HepG2 (cell line): ENCODE measurements around the gene FBXO9. TPM values are rescaled to one million over a fixed set of nuclear protein-coding genes. Genes with fewer than 3 reads are reported as not detected.
A peak's percentile ranks its signal among the peaks of the same experiment; 100 is the strongest.

Experiments used
- DNMT1 ChIP-seq: sonication (generic); formaldehyde crosslinking; IDR thresholded peaks from 2 replicates; pipeline ENCODE4 v1.5.1; 2020; ENCODE audit warnings: mild to moderate bottlenecking, missing genetic modification reagents
- GPN1 ChIP-seq: sonication (generic); formaldehyde crosslinking; IDR thresholded peaks from 2 replicates; pipeline ENCODE4 v1.5.1; 2020; ENCODE audit warnings: missing genetic modification reagents, borderline replicate concordance
- KDM2A ChIP-seq: sonication (generic); formaldehyde crosslinking; IDR thresholded peaks from 2 replicates; pipeline ENCODE4 v1.4.0; 2020; ENCODE audit warnings: low read depth, missing genetic modification reagents, borderline replicate concordance
- MBD4 ChIP-seq: IDR thresholded peaks from 2 replicates; pipeline ENCODE4 v1.6.1; 2012; ENCODE audit warnings: low read length, inconsistent platforms, borderline replicate concordance
- NKX3-1 ChIP-seq: sonication (generic); formaldehyde crosslinking; IDR thresholded peaks from 2 replicates; pipeline ENCODE4 v1.5.0; 2020; ENCODE audit warnings: missing genetic modification reagents
- POGZ ChIP-seq: sonication (generic); formaldehyde crosslinking; IDR thresholded peaks from 2 replicates; pipeline ENCODE4 v1.4.0; 2020; ENCODE audit warnings: mild to moderate bottlenecking, missing genetic modification reagents
- PTBP1 ChIP-seq: fragments of 200-400 bp; formaldehyde crosslinking; IDR thresholded peaks from 2 replicates; pipeline ENCODE4 v1.6.1; 2018; ENCODE audit warnings: low read length, low read depth; ENCODE audit not compliant: poor library complexity, severe bottlenecking
- RBAK ChIP-seq: sonication (generic); formaldehyde crosslinking; IDR thresholded peaks from 2 replicates; pipeline ENCODE4 v1.5.1; 2020; ENCODE audit warnings: mild to moderate bottlenecking, missing genetic modification reagents
- REPIN1 ChIP-seq: sonication (generic); formaldehyde crosslinking; IDR thresholded peaks from 2 replicates; pipeline ENCODE4 v1.8.0; 2022; ENCODE audit warnings: missing genetic modification reagents, low read depth, mild to moderate bottlenecking, borderline replicate concordance
- REXO4 ChIP-seq: sonication (generic); formaldehyde crosslinking; IDR thresholded peaks from 2 replicates; pipeline ENCODE4 v1.8.0; 2022; ENCODE audit warnings: missing genetic modification reagents, mild to moderate bottlenecking, borderline replicate concordance
- SIX4 ChIP-seq: sonication (generic); formaldehyde crosslinking; IDR thresholded peaks from 2 replicates; pipeline ENCODE4 v1.4.0; 2020; ENCODE audit warnings: missing genetic modification reagents
- U2AF2 ChIP-seq: fragments of 200-400 bp; formaldehyde crosslinking; IDR thresholded peaks from 2 replicates; pipeline ENCODE4 v1.6.1; 2017; ENCODE audit warnings: low read depth, mild to moderate bottlenecking, low read length
- ZFX ChIP-seq: sonication (generic); formaldehyde crosslinking; IDR thresholded peaks from 2 replicates; pipeline ENCODE4 v1.4.0; 2020; ENCODE audit warnings: mild to moderate bottlenecking, low read depth, missing genetic modification reagents, moderate library complexity
- ZFYVE20 ChIP-seq: sonication (generic); formaldehyde crosslinking; IDR thresholded peaks from 2 replicates; pipeline ENCODE4 v1.8.0; 2023; ENCODE audit warnings: low read depth, mild to moderate bottlenecking, moderate library complexity, missing genetic modification reagents, borderline replicate concordance
- ZNF33A ChIP-seq: sonication (generic); formaldehyde crosslinking; IDR thresholded peaks from 2 replicates; pipeline ENCODE4 v1.5.1; 2020; ENCODE audit warnings: missing genetic modification reagents, mild to moderate bottlenecking, moderate library complexity, borderline replicate concordance
- ZNF780A ChIP-seq: sonication (generic); formaldehyde crosslinking; IDR thresholded peaks from 2 replicates; pipeline ENCODE4 v1.8.0; 2022; ENCODE audit warnings: mild to moderate bottlenecking, missing genetic modification reagents, moderate library complexity
- polyA plus RNA-seq, 8 experiments: library from polyadenylated mRNA; depleted of rRNA in 3 of 8; stranded (reverse) in 7 of 8; unstranded in 1 of 8; fragments of >200 nt; fragmentation: Illumina TruSeq in 4 of 8; extraction: Trizol in 4 of 8; gene quantifications; 2 replicates each; pipeline versions ENCODE4 v1.2.1 to v1.2.3, GENCODE V29; 2011 to 2016; ENCODE audit warnings: low read depth in 4 of 8, missing spikeins in 1 of 8, mixed read lengths in 1 of 8; ENCODE audit not compliant: insufficient read depth in 1 of 8
- total RNA-seq, 5 experiments: library from RNA; depleted of rRNA; stranded (reverse); fragments of >200 nt; fragmentation: Illumina TruSeq; extraction: Trizol; gene quantifications; 2 replicates each; pipeline ENCODE4 v1.2.3, GENCODE V29; 2016; ENCODE audit warnings: low read depth in 1 of 5
- TF ChIP-seq, protein P1 (sequence below): IDR thresholded peaks from 2 replicates; pipeline ENCODE4 v1.6.1; 2016
- TF ChIP-seq, protein P2 (sequence below): sonication (generic); formaldehyde crosslinking; IDR thresholded peaks from 2 replicates; pipeline ENCODE4 v1.4.0; 2020; ENCODE audit warnings: missing genetic modification reagents
- TF ChIP-seq, protein P3 (sequence below): IDR thresholded peaks from 2 replicates; pipeline ENCODE4 v1.6.1; 2018; ENCODE audit warnings: missing genetic modification reagents, mild to moderate bottlenecking, missing compliant biosample characterization
- TF ChIP-seq, protein P4 (sequence below): sonication (generic); formaldehyde crosslinking; IDR thresholded peaks from 2 replicates; pipeline ENCODE4 v1.4.0; 2020; ENCODE audit warnings: missing genetic modification reagents; ENCODE audit errors: not compliant biosample characterization
- TF ChIP-seq, protein P5 (sequence below): sonication (generic); formaldehyde crosslinking; IDR thresholded peaks from 2 replicates; pipeline ENCODE4 v1.8.1; 2023; ENCODE audit warnings: missing genetic modification reagents, inconsistent platforms, borderline replicate concordance
- TF ChIP-seq, protein P6 (sequence below): sonication (generic); formaldehyde crosslinking; IDR thresholded peaks from 2 replicates; pipeline ENCODE4 v1.4.0; 2020; ENCODE audit warnings: missing genetic modification reagents

FBXO9 gene
- total and polyA plus RNA-seq, 2 of the 13 experiments (the other 11 are each of a cell fraction or from before 2014, with no cell fraction given), result 64.3 to 98.4 TPM

DNA sequence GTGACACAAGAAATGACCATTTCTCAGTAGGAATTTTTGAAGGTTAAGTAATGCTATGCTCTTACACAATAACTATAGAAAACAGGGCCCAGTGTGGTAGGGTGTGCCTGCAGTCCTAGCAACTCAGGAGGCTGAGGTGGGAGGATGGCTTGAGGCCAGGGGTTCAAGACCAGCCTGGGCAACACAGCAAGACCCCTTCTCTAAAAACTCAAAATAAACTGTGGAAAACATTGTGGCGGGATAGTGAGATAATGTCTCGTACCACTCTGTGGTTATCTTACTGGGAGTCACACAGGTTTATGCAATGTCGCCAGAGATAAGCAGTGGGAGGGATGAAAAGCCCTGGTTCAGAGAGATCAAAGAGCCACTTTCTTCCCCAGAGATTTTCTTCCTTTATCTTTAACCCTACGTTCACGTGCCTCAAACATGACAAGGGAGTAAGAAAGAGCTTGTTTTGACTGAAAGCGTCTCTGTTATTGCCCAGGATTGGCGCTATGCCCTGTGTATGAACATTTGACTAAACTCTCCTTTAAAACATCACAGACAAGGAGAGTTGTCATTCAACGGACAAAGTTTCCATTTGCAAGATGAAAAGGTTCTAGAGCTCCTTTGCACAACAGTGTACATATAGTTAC, 69.5 kb downstream of the FBXO9 start (continued):
- peak; percentile 63; the same call in 1 of the 2 replicates for TF ChIP-seq KDM2A (CRISPR knock-in tag)
- no peak; the same call in 1 of the 2 replicates for TF ChIP-seq ZFX
- TF ChIP-seq, protein P1, sequence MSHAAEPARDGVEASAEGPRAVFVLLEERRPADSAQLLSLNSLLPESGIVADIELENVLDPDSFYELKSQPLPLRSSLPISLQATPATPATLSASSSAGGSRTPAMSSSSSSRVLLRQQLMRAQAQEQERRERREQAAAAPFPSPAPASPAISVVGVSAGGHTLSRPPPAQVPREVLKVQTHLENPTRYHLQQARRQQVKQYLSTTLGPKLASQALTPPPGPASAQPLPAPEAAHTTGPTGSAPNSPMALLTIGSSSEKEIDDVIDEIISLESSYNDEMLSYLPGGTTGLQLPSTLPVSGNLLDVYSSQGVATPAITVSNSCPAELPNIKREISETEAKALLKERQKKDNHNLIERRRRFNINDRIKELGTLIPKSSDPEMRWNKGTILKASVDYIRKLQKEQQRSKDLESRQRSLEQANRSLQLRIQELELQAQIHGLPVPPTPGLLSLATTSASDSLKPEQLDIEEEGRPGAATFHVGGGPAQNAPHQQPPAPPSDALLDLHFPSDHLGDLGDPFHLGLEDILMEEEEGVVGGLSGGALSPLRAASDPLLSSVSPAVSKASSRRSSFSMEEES (CRISPR knock-in tag), result peak; percentile 94
- TF ChIP-seq ZNF780A (CRISPR knock-in tag), result no peak
- TF ChIP-seq, protein P2, sequence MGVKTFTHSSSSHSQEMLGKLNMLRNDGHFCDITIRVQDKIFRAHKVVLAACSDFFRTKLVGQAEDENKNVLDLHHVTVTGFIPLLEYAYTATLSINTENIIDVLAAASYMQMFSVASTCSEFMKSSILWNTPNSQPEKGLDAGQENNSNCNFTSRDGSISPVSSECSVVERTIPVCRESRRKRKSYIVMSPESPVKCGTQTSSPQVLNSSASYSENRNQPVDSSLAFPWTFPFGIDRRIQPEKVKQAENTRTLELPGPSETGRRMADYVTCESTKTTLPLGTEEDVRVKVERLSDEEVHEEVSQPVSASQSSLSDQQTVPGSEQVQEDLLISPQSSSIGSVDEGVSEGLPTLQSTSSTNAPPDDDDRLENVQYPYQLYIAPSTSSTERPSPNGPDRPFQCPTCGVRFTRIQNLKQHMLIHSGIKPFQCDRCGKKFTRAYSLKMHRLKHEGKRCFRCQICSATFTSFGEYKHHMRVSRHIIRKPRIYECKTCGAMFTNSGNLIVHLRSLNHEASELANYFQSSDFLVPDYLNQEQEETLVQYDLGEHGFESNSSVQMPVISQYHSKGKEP (CRISPR knock-in tag), result no peak
- TF ChIP-seq REXO4 (CRISPR knock-in tag), result no peak
- peak; percentile 95 for TF ChIP-seq POGZ (CRISPR knock-in tag)
- no peak for TF ChIP-seq U2AF2
- TF ChIP-seq GPN1 (CRISPR knock-in tag), result no peak
- TF ChIP-seq NKX3-1 (CRISPR knock-in tag), result peak; percentile 86
- TF ChIP-seq, protein P3, sequence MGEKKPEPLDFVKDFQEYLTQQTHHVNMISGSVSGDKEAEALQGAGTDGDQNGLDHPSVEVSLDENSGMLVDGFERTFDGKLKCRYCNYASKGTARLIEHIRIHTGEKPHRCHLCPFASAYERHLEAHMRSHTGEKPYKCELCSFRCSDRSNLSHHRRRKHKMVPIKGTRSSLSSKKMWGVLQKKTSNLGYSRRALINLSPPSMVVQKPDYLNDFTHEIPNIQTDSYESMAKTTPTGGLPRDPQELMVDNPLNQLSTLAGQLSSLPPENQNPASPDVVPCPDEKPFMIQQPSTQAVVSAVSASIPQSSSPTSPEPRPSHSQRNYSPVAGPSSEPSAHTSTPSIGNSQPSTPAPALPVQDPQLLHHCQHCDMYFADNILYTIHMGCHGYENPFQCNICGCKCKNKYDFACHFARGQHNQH (CRISPR knock-in tag), result peak; percentile 83
- no peak for TF ChIP-seq PTBP1
- TF ChIP-seq, protein P4, sequence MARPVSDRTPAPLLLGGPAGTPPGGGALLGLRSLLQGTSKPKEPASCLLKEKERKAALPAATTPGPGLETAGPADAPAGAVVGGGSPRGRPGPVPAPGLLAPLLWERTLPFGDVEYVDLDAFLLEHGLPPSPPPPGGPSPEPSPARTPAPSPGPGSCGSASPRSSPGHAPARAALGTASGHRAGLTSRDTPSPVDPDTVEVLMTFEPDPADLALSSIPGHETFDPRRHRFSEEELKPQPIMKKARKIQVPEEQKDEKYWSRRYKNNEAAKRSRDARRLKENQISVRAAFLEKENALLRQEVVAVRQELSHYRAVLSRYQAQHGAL (CRISPR knock-in tag), result peak; percentile 25
- TF ChIP-seq SIX4 (CRISPR knock-in tag), result peak; percentile 73; the same call in 1 of the 2 replicates
- no peak for TF ChIP-seq DNMT1 (CRISPR knock-in tag)
- TF ChIP-seq ZNF33A (CRISPR knock-in tag), result no peak
- TF ChIP-seq, protein P5, sequence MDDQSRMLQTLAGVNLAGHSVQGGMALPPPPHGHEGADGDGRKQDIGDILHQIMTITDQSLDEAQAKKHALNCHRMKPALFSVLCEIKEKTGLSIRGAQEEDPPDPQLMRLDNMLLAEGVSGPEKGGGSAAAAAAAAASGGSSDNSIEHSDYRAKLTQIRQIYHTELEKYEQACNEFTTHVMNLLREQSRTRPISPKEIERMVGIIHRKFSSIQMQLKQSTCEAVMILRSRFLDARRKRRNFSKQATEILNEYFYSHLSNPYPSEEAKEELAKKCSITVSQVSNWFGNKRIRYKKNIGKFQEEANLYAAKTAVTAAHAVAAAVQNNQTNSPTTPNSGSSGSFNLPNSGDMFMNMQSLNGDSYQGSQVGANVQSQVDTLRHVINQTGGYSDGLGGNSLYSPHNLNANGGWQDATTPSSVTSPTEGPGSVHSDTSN (CRISPR knock-in tag), result no peak
- peak; percentile 77; the same call in 1 of the 2 replicates for TF ChIP-seq MBD4
- peak; percentile 86 for TF ChIP-seq REPIN1 (CRISPR knock-in tag)
- TF ChIP-seq, protein P6, sequence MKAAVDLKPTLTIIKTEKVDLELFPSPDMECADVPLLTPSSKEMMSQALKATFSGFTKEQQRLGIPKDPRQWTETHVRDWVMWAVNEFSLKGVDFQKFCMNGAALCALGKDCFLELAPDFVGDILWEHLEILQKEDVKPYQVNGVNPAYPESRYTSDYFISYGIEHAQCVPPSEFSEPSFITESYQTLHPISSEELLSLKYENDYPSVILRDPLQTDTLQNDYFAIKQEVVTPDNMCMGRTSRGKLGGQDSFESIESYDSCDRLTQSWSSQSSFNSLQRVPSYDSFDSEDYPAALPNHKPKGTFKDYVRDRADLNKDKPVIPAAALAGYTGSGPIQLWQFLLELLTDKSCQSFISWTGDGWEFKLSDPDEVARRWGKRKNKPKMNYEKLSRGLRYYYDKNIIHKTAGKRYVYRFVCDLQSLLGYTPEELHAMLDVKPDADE (CRISPR knock-in tag), result no peak
- no peak for TF ChIP-seq ZFYVE20 (CRISPR knock-in tag)
- no peak for TF ChIP-seq RBAK (CRISPR knock-in tag)
